ENCODE data around the gene BABAM2. TPM values are rescaled to one million over a fixed set of nuclear protein-coding genes. Genes with fewer than 3 reads are reported as not detected.

BABAM2 gene
- total RNA-seq, 4 donors from 2014 or later: 23.7 to 41.1 (median 27.9) TPM

- no peak for DNase-seq (ENCODE audit: low spot score in 2 of 2)
- TF ChIP-seq CTCF (IDR thresholded peaks at IDR 0.05) (no peak), EP300 (IDR thresholded peaks at IDR 0.05) (no peak), POLR2A (IDR thresholded peaks at IDR 0.05) (no peak), POLR2AphosphoS5 (IDR thresholded peaks at IDR 0.05) (no peak)
- 46% methylated on average over 2 of the region's 2 CpGs for WGBS
- Histone ChIP-seq H3K4me3 (no peak overlapping the region), H3K9me3 (no peaks in the 10 kb centered on the region), H3K27me3 (no peaks in the 10 kb centered on the region), H3K4me1 (peaks cover 22% of the 10 kb centered on the region), H3K36me3 (no peaks in the 10 kb centered on the region), H3K27ac (no peak overlapping the region)
Observed at GRCh38 chr2:28068088-28068487, 177.6 kb downstream of the BABAM2 start.

- Histone ChIP-seq H3K27me3 (no peaks in the 10 kb centered on the region), H3K36me3 (no peaks in the 10 kb centered on the region), H3K9me3 (no peaks in the 10 kb centered on the region), H3K27ac (no peak overlapping the region), H3K4me3 (no peak overlapping the region), H3K4me1 (peaks cover 22% of the 10 kb centered on the region)
- no peak for TF ChIP-seq EP300 (IDR thresholded peaks at IDR 0.05)
- no peak for TF ChIP-seq POLR2AphosphoS5 (IDR thresholded peaks at IDR 0.05)
- no peak for TF ChIP-seq CTCF (IDR thresholded peaks at IDR 0.05)
- no peak for TF ChIP-seq POLR2A (IDR thresholded peaks at IDR 0.05)
- 91% methylated on average over 5 of the region's 5 CpGs for WGBS
- DNase-seq (ENCODE audit: low spot score in 2 of 2): no peak
Observed at GRCh38 chr2:28068527-28068926, 178.0 kb downstream of the BABAM2 start.

- no peaks in the 10 kb centered on the region for H3K36me3 ChIP-seq
- 48% methylated on average over 5 of the region's 5 CpGs for WGBS
- no peak overlapping the region for H3K27ac ChIP-seq
- no peak for DNase-seq (ENCODE audit: low spot score in 2 of 2)
- peaks cover 22% of the 10 kb centered on the region for H3K4me1 ChIP-seq
- no peaks in the 10 kb centered on the region for H3K27me3 ChIP-seq
- no peaks in the 10 kb centered on the region for H3K9me3 ChIP-seq
- TF ChIP-seq POLR2A (IDR thresholded peaks at IDR 0.05) (no peak), EP300 (IDR thresholded peaks at IDR 0.05) (no peak), CTCF (IDR thresholded peaks at IDR 0.05) (no peak), POLR2AphosphoS5 (IDR thresholded peaks at IDR 0.05) (no peak)
- H3K4me3 ChIP-seq: no peak overlapping the region
Observed at GRCh38 chr2:28071221-28071620, 180.7 kb downstream of the BABAM2 start.

- TF ChIP-seq EP300 (IDR thresholded peaks at IDR 0.05) (no peak), POLR2AphosphoS5 (IDR thresholded peaks at IDR 0.05) (no peak), POLR2A (IDR thresholded peaks at IDR 0.05) (no peak), CTCF (IDR thresholded peaks at IDR 0.05) (no peak)
- Histone ChIP-seq H3K27ac (no peak overlapping the region), H3K36me3 (no peaks in the 10 kb centered on the region), H3K4me1 (peaks cover 15% of the 10 kb centered on the region), H3K4me3 (no peak overlapping the region), H3K9me3 (no peaks in the 10 kb centered on the region), H3K27me3 (no peaks in the 10 kb centered on the region)
- WGBS: 71% methylated on average over 1 of the region's 1 CpG
- no peak for DNase-seq (ENCODE audit: low spot score in 2 of 2)
Observed at GRCh38 chr2:28074137-28074536, 183.6 kb downstream of the BABAM2 start.

GRCh38 chr2:28080911-28081310, 190.4 kb downstream of the BABAM2 start:
- Histone ChIP-seq H3K4me1 (peaks cover 12% of the 10 kb centered on the region), H3K27me3 (no peaks in the 10 kb centered on the region), H3K36me3 (no peaks in the 10 kb centered on the region), H3K4me3 (no peak overlapping the region), H3K27ac (no peak overlapping the region), H3K9me3 (no peaks in the 10 kb centered on the region)
- 63% methylated on average over 5 of the region's 5 CpGs for WGBS
- no peak for TF ChIP-seq POLR2AphosphoS5 (IDR thresholded peaks at IDR 0.05)
- no peak for TF ChIP-seq CTCF (IDR thresholded peaks at IDR 0.05)
- no peak for TF ChIP-seq EP300 (IDR thresholded peaks at IDR 0.05)
- TF ChIP-seq POLR2A (IDR thresholded peaks at IDR 0.05): no peak
- no peak for DNase-seq (ENCODE audit: low spot score in 2 of 2)
